Stimulated activated CD8-positive, alpha-beta memory T cell treated with anti-CD3 and anti-CD28 coated beads, Interleukin-4, amount 100 ng/mL, for 1 hour (primary cell): ENCODE results near the gene SCMH1.

Experiments used
- DNase-seq, 2 donors: peaks; one replicate each; pipeline ENCODE4 v3.0.0-alpha.2; 2020; ENCODE audit warnings: low read depth in 2 of 2, low spot score in 1 of 2

SCMH1 gene

DNA sequence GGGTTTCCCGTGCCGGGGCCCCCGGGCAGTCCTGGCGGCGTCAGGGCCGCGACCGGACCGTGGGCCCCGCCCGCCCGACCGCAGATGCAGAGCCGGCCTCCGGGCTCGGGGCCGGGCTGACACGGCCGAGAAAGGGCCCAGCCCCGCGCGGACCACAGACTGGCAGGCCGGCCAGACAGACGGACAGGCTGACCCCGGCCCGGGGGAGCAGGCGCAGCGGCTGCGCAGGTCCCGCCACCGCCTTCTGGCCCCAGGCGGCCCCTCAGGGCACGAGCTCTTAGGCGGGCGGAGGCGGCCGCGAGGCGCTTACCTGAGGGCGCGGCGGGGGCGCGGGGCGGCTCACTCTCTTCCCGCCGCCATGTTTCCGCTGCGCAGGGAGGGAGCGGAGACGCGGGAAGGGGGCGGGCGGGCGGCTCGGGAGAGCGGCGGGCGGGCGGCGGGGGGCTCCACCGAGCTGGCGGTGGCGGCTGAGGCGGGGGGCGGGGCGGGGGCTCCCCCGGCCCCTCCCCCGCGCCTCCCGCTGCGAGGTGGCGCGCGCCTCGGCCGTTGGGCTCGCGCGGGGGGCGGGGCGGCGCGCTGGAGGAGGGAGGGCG is at the start of gene SCMH1:
SCMH1 (minus strand) TSS at position 558 of the 593 bp plus-strand sequence. CDS start 56,173 bp downstream, outside the sequence.
- peak in 1 of 2 donors; percentile 31 for DNase-seq

DNA sequence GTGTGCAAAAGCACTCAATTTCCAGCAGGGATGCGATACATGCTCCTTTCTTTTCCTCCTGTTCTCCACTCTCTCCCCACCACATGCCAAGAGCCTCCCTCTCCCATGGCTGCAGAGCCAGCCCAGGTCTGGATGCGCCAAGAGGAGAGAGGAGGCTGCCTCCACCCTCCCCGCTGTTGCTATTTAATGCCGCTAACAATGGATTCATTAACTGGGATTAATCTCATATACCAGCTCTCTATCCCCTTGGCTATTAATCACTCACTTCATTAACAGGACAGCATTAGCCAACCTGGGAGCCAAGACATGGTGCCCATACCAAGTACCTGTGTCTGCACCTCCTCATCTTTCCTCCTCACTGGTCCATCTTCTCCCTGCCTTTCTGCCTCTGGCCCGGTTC is 49.1 kb upstream of the SCMH1 start:
- DNase-seq, result no peak

- DNase-seq, result no peak
Measured at GRCh38 chr1:41289196-41289595, 47.1 kb upstream of the SCMH1 start.

- DNase-seq, result no peak
Measured at GRCh38 chr1:41286992-41287391, 44.9 kb upstream of the SCMH1 start.

GRCh38 chr1:41286486-41286885 is 44.4 kb upstream of the SCMH1 start:
- DNase-seq, result no peak

DNA sequence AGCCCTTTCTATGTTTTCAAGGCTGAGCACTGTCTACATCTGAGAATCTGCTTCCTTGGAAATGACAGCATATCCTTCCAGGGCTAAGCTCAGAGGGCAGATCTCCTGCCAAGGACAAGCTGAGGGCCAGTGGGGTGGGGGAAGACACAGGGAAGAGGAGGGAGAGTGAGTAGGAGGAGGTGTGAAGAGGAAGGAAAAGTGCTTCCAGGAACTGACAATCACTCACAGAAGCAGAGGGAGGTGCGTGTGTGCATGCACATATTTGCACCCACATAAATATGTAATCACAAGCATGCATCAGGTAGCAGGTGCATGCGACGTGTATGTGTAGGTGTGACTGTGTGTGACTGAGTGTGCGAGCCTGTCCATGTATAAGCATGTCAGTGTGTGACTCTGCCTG is 43.7 kb upstream of the SCMH1 start:
- DNase-seq, result no peak

GRCh38 chr1:41284121-41284520 is 42.0 kb upstream of the SCMH1 start:
- no peak for DNase-seq

DNA sequence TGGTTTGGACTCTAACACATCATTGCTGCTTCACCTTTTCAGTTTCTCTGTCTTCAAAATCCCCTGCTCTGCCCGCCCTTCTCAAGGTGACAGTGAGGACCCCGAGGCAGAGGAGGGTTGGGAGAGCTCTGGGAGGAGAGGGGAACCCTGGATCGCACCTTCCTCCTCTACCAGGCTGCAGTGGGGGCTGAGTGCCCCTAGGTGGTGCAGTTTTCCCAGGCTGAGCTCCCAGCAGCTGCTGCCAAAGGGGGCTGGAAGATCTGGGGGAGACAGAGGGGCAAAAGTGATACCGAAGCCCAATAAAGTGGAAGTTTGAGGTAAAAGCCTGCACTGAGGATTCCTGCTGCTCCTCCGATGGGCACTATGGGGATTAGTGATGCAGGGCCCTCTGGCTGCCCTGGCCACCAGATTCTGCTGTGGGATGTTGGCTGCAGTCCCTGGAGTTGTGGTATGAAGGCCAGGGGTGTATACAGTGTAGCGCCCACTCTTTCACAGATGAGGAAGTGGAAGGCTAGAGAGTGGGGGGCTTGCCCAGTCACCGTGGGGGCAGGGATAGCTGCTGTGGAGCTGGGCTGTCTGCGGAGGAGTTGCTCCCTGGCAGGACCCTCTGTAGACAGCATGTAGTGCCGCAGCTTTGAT is 40.7 kb upstream of the SCMH1 start:
- no peak for DNase-seq

- DNase-seq, result no peak
Measured at GRCh38 chr1:41281334-41281733, 39.2 kb upstream of the SCMH1 start.

- DNase-seq, result no peak
Measured at GRCh38 chr1:41280202-41281032, 38.3 kb upstream of the SCMH1 start.

DNA sequence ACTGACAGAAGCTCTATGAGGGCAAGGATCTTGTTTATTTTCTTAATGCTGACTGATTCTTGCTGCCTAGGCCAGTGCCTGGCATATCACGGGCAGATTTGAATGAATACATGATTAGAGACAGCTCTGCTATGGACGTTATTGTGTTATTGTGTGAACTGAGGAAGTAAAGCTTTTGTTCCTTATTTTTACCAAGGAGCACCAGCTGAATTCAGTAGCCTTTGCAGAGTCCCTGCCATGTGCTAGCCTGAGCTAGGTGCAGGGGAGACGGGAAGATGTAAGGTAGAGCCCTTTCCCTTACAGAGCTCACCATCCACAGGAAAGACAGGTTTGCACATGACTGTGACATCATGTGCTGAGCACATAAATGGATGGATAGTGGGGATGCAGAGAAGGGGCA is 36.0 kb upstream of the SCMH1 start:
- no peak for DNase-seq

- no peak for DNase-seq
Measured at GRCh38 chr1:41277371-41277975, 35.4 kb upstream of the SCMH1 start.

DNA sequence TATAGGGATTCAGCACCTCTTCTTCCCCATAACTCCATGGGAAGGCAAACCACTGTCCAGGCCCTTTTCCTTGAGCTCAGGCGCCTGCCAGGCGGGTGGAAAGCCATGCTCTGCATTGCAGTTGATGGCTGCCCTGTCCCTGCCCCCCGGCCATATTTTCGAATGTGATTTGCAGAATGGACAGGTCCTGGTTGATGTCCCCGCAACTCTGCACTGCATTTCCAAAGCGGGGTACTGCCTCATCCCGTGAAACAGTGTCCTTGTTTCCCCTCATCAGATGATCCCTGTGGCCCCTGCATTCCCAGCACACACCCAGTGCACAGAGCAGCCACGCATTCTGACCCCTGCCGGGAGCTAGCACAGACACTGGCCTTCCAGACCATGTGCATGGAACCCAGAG is 33.7 kb upstream of the SCMH1 start:
- DNase-seq, result no peak

- no peak for DNase-seq
Measured at GRCh38 chr1:41274752-41275545, 32.8 kb upstream of the SCMH1 start.

DNA sequence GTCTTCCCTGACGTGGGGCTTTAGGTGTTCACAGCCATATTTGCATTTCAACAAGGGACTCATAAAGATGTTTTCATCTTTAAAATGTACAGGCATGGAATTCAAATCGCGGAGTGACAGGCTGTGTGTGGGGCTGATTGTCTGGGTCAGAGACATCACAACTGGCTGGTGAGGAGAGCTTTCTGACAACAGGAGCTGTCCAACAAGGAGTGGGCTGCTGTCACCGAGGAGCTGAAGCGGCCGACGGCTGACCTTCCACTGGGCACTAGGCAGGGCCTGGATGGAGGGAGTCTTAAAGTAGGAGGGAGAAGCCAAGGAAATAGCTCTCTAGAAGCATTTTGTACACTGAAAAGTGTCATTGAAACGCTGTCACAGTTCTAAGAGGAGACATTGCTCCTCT is 30.5 kb upstream of the SCMH1 start:
- no peak for DNase-seq

DNA sequence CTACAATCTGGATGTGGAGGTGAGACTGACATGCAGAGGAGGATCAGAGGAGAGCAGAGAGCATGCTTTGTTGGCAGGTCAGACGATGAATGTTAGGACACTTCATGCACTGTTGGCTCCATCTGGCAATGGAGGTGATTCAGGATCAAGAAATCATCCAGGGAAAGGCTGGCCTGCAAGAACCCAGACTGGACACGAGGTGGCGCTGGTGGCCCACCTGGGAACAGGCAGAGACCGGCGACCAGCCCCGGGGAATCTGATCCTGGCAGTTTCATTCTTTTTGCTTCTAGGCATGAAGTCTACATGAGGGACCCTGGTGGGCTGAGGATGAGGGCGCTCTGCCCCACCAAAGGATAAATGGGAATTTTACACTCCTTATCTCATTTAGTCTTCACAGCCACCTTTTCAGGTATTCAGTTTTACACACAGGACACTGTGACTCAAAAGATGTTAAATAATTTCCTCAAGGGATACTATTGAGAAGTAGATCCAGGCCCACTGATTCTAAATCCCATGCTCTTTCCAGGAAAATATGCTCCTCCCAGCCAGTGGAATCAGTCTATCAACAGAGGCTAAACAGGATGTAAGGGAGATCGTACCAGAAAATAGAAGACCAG is 26.2 kb upstream of the SCMH1 start:
- peak; percentile 14 to 43 for DNase-seq

- DNase-seq, result no peak
Measured at GRCh38 chr1:41261926-41262618, 20.0 kb upstream of the SCMH1 start.

DNA sequence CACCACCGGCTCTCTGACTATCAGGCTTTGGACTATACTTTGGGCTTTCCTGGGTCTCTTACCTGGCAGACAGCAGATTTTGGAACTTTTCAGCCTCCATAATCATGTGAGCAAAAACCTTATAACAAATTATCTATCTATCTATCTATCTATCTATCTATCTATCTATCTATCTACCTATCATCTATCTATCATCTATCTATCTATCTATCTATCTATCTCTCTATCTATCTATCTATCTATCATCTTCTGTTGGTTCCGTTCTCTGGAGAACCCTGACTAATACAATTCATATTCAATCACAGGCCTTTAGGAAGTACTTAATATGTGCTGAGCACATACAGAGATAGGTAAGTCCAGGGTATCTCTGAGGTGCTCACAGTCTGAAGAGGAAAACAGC is 18.7 kb upstream of the SCMH1 start:
- DNase-seq, result no peak

DNA sequence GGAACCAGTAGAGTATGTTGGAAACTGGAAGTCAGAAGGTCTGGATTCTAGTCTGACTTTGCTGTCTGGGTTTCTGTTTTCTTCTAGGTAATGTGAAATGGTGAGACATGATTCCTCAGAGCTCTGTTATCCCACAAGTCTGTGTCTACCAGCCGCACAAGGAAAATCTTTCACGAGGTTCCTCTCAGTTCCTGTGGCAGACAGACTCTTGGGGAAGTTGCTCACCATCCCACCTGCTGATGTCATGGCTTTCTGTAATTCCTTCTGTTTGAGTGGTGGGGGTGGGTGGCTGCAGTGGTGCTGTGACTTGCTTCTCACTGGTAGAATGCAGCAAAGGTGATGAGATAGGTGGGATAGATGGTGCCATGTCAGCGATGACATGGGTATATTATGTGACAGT is 17.1 kb upstream of the SCMH1 start:
- no peak for DNase-seq

DNA sequence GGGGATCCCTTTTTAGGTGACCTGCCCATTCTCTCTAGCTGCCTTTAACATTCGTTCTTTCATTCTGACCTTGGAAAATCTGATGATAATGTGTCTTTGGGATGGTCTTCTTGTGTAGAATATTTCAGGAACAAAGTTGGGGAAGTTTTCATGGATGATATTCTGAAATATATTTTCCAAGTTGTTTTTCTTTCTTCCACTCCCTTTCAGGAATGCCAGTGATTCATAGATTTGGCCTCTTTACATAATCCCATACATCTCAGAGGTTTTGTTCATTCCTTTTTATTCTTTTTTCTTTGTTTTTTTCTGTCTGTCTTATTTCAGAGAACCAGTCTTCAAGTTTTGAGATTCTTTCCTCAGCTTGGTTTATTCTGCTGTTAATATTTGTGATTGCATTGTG is 13.9 kb upstream of the SCMH1 start:
- no peak for DNase-seq
